Lower lobe of right lung (tissue), 2 donors: ENCODE results near the gene JUND. TPM values are rescaled to one million over a fixed set of nuclear protein-coding genes. Genes with fewer than 3 reads are reported as not detected.

ENCODE experiments used
- ATAC-seq, 2 donors: fragments of 200-7000 bp; cut with Tn5 transposase; one replicate each; pipeline ENCODE4 v1.9.1; 2020 to 2022; ENCODE audit warnings: mild to moderate bottlenecking in 2 of 2, moderate library complexity in 2 of 2
- DNase-seq: peaks from one replicate; pipeline ENCODE4 v3.0.0-alpha.2; 2020
- H3K27ac ChIP-seq: fragments of 200-600 bp; one replicate; pipeline ENCODE4 v1.8.0; 2022
- H3K27me3 ChIP-seq: fragments of 200-600 bp; one replicate; pipeline ENCODE4 v1.8.0; 2022; ENCODE audit warnings: low read depth
- H3K36me3 ChIP-seq: fragments of 200-600 bp; one replicate; pipeline ENCODE4 v1.8.0; 2022; ENCODE audit warnings: mild to moderate bottlenecking
- H3K4me1 ChIP-seq: fragments of 200-600 bp; one replicate; pipeline ENCODE4 v1.8.0; 2022
- H3K4me3 ChIP-seq: fragments of 200-600 bp; one replicate; pipeline ENCODE4 v1.8.0; 2022; ENCODE audit warnings: mild to moderate bottlenecking
- H3K9me3 ChIP-seq: fragments of 200-600 bp; one replicate; pipeline ENCODE4 v1.8.0; 2022
- CTCF ChIP-seq: fragments of 200-600 bp; IDR thresholded peaks from one replicate; pipeline ENCODE4 v1.8.0; 2022; ENCODE audit warnings: antibody characterized with exemption, mild to moderate bottlenecking
- intact Hi-C: fragments of 100-400 bp; cut with DNase I; formaldehyde crosslinking; loops from one replicate; pipeline ENCODE4 v1.11.0; 2022
- total RNA-seq: library from RNA; stranded (reverse); fragmentation: NEBNext Ultra II Directional; extraction: Animal tissue kit (Norgen Biotek cat#: 25700); gene quantifications from one replicate; pipeline ENCODE4 v1.2.1, GENCODE V29; 2021
- donor health status: DM: no; HTN: yes; CAD: no; lungs with severe emphysema.

The JUND gene
- total RNA-seq, 1 donor from 2014 or later, result 150 TPM

DNA sequence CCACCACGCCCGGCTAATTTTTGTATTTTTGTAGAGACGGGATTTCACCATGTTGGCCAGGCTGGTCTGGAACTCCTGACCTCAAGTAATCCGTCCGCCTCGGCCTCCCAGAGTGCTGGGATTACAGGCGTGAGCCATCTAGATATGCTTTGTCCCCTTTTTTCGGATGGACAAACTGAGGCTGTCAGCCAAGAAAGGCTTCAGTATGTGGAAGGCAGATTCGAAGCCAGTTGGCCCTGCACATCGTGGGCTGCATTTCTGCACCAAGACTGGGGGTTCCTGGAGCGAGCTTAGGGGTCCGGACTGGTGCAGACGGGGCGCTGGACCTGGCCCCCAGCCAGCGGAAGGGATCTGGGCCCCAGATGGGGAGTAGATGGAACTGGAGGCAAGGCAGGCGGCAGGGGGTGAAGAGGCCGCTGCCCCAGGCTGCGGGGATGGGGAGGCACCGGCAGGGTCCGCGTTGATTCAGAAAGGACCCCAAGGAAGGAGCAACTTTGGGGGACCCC, 9.7 kb upstream of the JUND start:
- Histone ChIP-seq H3K4me3 (peak overlapping the region; percentile 80), H3K4me1 (peaks cover 31% of the 10 kb centered on the region), H3K36me3 (no peaks in the 10 kb centered on the region), H3K9me3 (no peaks in the 10 kb centered on the region), H3K27me3 (no peaks in the 10 kb centered on the region), H3K27ac (peak overlapping the region; percentile 99)
- DNase-seq (no peak), ATAC-seq (no peak)
- intact Hi-C loops, result no loop called here
- no peak for TF ChIP-seq CTCF

- Histone ChIP-seq H3K27me3 (no peaks in the 10 kb centered on the region), H3K4me1 (peaks cover 31% of the 10 kb centered on the region), H3K36me3 (no peaks in the 10 kb centered on the region), H3K27ac (peak overlapping the region; percentile 99), H3K9me3 (no peaks in the 10 kb centered on the region), H3K4me3 (peak overlapping the region; percentile 80)
- TF ChIP-seq CTCF, result no peak
- no peak for ATAC-seq
- no peak for DNase-seq
- intact Hi-C loops, result no loop called here
Observed at GRCh38 chr19:18290302-18291018, 9.0 kb upstream of the JUND start.

- no peak for TF ChIP-seq CTCF
- Histone ChIP-seq H3K4me1 (peaks cover 31% of the 10 kb centered on the region), H3K27ac (peak overlapping the region; percentile 99), H3K4me3 (no peak overlapping the region), H3K27me3 (no peaks in the 10 kb centered on the region), H3K9me3 (no peaks in the 10 kb centered on the region), H3K36me3 (no peaks in the 10 kb centered on the region)
- intact Hi-C loops, result no loop called here
- DNase-seq, result no peak
- ATAC-seq, result no peak
Observed at GRCh38 chr19:18289471-18290301, 8.3 kb upstream of the JUND start.

DNA sequence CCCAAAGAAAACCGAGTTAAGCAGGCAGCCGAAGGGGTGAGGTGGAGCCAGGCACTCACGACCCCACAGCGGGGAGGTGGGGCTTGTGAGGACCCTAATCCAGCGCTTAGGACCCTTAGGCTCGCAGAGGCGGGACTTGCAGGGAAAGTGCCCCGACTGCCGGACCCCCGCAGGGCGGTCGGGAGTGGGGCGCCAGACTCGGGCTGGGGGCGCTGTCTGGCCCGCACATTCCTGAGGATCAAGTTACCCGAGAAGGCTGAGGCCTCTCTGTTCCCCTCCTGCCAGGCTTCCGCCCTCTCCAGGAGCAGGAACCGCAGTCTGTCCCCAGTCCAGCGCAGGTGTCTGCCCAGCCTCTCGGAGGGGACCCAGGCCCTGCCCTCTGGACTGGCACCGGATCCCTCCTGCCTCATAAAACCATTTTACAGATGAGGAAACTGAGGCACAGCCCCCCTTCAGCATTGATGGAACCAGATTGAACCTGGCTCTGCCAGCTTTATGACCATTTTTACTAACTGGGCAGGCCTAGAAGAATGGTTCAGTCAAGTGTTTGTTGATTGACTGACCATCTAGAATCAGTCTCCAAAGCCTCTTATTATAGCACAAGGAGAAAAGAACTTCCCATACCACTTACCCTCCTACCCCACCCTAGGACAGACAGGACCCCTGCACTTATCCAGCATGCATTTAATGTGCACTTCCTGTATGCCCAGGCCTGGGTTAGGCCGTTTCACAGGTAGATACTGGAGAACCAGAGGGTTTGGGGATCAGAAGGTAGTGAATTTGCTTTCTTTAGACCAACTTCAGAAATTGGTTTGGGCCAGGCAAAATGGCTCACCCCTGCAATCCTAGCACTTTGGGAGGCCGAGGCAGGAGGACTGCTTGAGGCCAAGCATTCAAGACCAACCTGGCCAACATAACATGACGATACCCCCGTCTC, 6.7 kb upstream of the JUND start:
- Histone ChIP-seq H3K36me3 (no peaks in the 10 kb centered on the region), H3K4me1 (peaks cover 22% of the 10 kb centered on the region), H3K4me3 (no peak overlapping the region), H3K9me3 (no peaks in the 10 kb centered on the region), H3K27ac (peak overlapping the region; percentile 58), H3K27me3 (no peaks in the 10 kb centered on the region)
- ATAC-seq (no peak), DNase-seq (no peak)
- intact Hi-C loops, result no loop called here
- no peak for TF ChIP-seq CTCF
